Activated CD8-positive, alpha-beta memory T cell treated with anti-CD3 and anti-CD28 coated beads, Interleukin-2, amount 50 U/mL, for 1 hour (primary cell): Measurements from ENCODE around the gene ZNF74.
A peak's percentile ranks its signal among the peaks of the same experiment; 100 is the strongest.
"Not testable (repeated sequence)": the region's sequence is repeated elsewhere in the genome, so short reads cannot be mapped to it uniquely, and the experiment has no call there.

ENCODE experiments used
- DNase-seq: peaks from one replicate; pipeline ENCODE4 v3.0.0-alpha.2; 2020; ENCODE audit errors: extremely low read depth

Gene ZNF74

DNA sequence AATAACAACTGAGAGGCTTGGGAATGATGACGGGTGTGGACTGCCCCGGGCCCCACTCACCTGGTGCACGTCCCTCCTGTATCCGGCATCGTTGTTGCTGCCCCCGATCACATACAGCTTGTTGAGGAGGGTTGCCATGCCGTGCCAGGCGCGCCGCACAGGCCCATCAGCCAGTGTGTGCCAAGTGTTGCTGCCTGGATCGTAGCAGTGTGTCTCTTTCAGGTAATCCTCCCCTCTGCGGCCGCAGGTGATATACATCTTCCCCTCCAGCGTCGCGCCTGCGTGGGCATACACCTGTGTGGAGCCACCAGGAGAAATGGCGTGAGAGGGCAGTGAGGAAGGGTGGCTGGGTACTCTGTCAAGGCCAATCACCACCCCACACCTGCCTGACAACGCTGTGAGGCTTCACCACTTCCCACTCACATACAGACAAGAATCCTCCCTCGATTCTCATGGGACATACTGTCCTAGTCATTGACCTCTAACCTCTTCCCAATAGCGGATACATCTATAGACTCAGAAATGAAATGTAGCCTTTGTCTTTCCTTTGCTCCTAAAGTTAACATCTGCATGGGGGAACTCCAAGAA lies 52.5 kb downstream of the ZNF74 start:
- DNase-seq, result no peak

DNA sequence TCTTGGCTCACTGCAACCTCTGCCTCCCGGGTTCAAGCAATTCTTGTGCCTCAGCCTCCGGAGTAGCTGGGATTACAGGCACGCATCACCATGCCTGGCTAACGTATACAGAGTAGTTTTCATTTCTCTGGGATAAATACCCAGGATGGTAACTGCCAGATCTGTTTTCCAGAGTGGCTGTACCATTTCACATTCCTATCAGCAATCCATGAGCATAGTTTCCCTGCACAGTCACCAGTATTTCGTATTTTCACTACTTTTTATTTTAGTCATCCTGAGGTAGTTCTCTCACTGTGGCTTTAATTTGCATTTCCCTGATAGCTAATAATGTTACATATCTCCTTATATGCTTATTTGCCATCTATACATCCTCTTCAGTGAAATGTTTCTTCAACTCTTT lies 54.7 kb downstream of the ZNF74 start:
- DNase-seq, result no peak

- no peak for DNase-seq
Observed at GRCh38 chr22:20449819-20450550, 56.0 kb downstream of the ZNF74 start.

- DNase-seq, result no peak
Observed at GRCh38 chr22:20450551-20450906, 56.6 kb downstream of the ZNF74 start.

DNA sequence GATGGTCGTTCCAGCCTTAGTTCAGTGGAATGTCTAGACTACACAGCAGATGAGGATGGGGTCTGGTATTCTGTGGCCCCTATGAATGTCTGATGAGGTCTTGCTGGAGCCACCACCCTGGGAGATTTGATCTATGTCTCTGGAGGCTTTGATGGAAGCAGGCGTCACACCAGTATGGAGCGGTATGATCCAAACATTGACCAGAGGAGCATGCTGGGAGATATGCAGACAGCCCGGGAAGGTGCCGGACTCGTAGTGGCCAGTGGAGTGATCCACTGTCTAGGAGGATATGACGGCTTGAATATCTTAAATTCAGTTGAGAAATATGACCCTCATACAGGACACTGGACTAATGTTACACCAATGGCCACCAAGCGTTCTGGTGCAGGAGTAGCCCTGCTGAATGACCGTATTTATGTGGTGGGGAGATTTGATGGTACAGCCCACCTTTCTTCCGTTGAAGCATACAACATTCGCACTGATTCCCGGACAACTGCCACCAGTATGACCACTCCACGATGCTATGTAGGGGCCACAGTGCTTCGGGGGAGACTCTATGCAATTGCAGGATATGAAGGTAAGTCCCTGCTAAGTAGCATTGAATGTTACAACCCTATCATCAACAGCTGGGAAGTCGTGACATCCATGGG lies 57.3 kb downstream of the ZNF74 start:
- not testable (repeated sequence) for DNase-seq

GRCh38 chr22:20451920-20452319 lies 58.0 kb downstream of the ZNF74 start:
- no peak for DNase-seq

GRCh38 chr22:20453222-20453621 lies 59.3 kb downstream of the ZNF74 start:
- no peak for DNase-seq

GRCh38 chr22:20455709-20456063 lies 61.7 kb downstream of the ZNF74 start:
- DNase-seq, result no peak

GRCh38 chr22:20456064-20456721 lies 62.2 kb downstream of the ZNF74 start:
- DNase-seq, result peak; percentile 47

DNA sequence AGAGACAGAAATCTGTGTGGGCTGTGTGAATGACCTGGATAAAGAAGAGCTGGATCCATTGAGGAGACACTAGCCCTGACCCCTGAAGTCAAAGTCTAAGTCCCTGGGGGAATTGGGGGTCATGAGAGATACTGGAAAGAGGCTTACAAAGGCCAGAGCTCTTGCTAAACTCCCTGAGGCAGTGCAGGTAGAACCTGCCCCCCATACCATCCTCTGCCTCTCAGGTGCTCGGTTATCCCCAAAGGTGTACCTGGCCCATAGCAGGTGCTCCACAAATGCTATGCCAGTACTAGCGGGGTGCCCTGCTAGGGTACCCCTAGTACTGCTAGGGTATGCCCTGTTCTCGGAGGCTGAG lies 62.7 kb downstream of the ZNF74 start:
- no peak for DNase-seq

DNA sequence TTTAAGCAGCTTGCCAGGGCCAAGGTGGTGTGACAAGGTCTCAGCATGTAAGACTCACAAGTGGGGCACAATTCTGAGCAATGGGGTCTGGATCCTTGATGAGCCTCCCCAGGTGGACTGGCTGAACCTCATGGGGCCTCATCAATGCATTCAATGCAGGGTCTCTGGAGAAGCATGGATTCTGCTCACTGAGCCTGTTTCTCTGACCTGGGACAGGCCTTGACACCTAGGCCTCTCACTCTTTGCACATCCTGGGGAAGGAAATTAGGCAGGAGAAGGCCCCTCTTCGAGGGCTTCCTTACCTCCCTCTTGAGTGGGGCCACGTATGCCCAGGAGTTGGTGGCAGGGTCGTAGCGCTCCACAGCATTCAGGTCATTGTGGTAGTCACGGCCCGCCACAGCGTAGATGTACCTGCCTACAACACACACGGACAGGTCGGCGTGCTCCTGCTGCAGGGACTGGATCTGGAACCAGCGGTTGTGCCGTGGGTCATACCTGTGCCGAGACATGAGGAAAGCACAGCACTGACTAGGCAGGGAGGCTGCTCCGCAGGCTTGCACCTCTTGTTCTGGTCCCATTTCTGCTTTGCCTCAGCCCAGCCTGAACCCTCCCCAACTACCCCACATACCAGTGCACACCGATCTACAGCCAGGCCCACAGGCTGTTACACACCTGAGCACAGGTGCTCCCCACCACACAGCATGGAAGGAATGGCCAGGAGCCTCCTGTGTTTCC lies 63.7 kb downstream of the ZNF74 start:
- DNase-seq, result no peak
